Activated naive CD4-positive, alpha-beta T cell treated with Interleukin-2 at 50 U/mL for 16 hours (primary cell): Measurements from ENCODE around the gene ZEB1.
"Not testable (repeated sequence)": the region's sequence is repeated elsewhere in the genome, so short reads cannot be mapped to it uniquely, and the experiment has no call there.

ENCODE experiments used
- DNase-seq: peaks from one replicate; pipeline ENCODE4 v3.0.0-alpha.2; 2020

The ZEB1 gene

GRCh38 chr10:31515819-31516402 lies 196.9 kb downstream of the ZEB1 start:
- DNase-seq, result no peak

GRCh38 chr10:31520986-31521831 lies 202.2 kb downstream of the ZEB1 start:
- DNase-seq, result no peak

DNA sequence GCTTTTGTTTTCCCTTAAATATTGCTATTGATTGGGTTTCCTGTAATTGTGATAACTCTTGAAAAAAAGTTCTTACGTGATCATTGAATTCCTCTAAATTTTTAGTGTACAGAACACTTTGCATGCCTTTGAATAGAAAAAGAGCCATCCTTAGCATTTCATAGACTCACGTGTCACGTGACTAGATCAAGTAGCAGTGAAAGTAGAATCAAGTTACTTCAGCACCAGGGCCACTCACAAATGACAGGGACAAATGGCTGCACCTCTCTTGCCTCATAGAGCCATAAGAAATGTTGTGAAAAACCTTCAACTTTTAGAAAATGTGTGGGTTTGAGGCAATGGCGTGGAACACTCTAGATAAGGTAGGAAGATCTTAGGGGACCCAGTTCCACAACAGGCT lies 203.8 kb downstream of the ZEB1 start:
- DNase-seq, result no peak

DNA sequence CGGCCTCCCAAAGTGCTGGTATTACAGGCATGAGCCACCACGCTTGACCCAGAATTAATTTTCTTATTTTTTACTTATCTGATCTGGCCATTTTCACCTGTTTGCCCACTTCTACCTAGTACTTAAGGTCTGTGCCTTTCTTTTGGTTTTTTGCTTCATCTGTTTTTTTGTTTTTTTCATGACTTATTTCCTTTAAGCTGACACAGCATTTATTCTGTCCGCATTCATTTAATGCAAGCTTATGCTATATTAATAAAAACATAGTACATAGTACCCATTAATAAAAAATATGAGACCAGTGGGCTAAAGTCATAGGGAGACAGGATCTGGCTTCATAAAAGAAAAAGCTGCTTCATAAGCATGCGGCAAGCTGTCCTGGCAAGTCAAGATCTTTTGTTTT lies 205.4 kb downstream of the ZEB1 start:
- no peak for DNase-seq

GRCh38 chr10:31526178-31526577 lies 207.2 kb downstream of the ZEB1 start:
- DNase-seq, result no peak

DNA sequence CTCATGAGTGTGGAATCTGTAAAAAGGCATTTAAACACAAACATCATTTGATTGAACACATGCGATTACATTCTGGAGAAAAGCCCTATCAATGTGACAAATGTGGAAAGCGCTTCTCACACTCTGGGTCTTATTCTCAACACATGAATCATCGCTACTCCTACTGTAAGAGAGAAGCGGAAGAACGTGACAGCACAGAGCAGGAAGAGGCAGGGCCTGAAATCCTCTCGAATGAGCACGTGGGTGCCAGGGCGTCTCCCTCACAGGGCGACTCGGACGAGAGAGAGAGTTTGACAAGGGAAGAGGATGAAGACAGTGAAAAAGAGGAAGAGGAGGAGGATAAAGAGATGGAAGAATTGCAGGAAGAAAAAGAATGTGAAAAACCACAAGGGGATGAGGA lies 207.7 kb downstream of the ZEB1 start:
- no peak for DNase-seq

DNA sequence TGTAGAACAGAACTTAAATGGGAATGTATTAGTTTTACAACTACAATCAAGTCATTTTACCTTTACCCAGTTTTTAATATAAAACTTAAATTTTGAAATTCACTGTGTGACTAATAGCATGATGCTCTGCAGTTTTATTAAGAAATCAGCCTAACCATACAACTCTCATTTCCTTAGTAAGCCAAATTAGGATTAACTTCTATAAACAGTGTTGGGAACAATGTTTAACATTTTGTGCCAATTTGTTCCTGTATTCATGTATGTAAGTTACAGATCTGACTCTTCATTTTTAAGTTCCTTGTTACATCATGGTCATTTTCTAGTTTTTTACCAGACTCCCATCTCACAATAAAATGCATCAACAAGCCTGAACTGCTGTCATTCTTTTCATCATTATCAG lies 209.8 kb downstream of the ZEB1 start:
- DNase-seq, result no peak

DNA sequence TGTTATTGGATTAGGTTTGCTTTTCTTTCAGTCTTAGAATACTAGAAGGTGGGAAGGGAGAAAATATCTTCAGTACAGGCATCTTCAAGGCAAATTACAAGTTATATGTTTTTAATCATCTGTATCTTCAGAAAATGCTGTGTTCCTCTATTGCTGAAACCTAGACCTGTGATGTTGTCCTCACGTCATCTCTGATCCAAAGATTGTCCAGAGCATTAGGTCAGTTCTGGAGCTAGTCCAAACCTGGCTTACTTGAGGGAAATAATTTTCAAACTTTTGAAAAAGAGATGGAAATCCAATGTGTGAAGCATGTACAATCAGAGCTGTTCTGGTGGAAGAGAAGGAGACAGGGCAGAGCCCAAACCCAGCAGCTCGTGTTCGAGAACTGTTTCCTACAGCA lies 217.3 kb downstream of the ZEB1 start:
- no peak for DNase-seq

DNA sequence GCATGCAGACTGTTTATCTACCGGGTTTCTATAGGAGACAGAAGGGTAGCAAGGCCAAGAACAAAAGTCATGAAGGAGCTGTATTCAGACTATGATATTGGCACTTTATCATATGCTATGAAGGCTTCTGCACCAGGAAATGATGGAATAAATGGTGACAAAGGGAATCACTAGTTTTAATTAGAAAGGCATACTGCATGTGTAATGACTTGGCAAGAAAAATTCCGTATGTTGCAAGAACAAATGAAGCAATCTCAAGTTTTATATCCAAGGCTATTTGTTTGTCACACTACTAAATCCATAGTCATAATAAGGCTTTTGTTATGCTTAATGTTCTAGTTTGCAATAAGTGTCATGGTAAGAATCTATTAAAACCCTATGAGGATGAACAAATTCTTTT lies 230.9 kb downstream of the ZEB1 start:
- DNase-seq, result no peak

GRCh38 chr10:31554556-31554955 lies 235.5 kb downstream of the ZEB1 start:
- no peak for DNase-seq

DNA sequence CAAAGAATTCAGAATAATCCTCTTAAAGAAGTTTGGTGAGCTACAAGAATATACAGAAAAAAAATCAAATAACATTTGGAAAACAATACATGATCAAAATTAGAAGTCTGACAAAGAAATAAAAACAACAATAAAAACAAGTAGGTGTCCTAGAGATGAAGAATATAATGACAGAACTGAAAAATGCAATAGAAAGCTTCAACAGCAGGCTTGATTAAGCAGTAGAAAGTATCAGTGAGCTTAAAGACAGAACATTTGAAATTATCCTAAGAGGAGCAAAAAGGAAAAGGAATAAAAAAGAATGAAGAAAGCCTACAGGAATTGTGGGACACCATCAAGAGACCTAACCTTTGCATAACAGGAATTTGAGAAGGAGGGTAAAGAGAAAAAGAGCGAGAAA lies 238.8 kb downstream of the ZEB1 start:
- DNase-seq, result no peak

GRCh38 chr10:31568252-31568861 lies 249.3 kb downstream of the ZEB1 start:
- DNase-seq, result not testable (repeated sequence)

DNA sequence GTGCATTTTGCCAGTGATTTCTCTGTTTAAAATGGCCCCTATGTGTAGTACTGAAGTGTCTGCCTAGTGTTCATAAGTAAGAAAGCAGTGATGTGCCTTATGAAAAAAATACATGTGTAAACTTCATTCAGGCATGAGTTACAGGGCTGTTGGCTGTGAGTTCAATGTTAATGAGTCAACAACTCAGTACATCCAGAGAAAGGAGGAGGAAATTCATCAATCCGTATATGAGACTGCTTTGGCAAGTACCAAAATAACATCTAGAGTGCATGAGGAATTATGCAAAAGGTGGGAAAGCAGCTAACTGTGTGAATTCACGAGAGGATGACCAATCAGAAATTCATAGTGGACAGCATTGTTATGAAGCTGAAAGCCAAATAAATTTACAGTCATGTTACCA lies 255.6 kb downstream of the ZEB1 start:
- DNase-seq, result no peak

- no peak for DNase-seq
These were observed 259.3 kb downstream of the ZEB1 start for GRCh38 chr10:31578181-31578852.

- DNase-seq, result no peak
These were observed 259.9 kb downstream of the ZEB1 start for GRCh38 chr10:31578951-31579350.
